ENCODE data around the gene UNC45B.

The UNC45B gene

GRCh38 chr17:35236821-35237220 is 89.2 kb downstream of the UNC45B start:
- H3K36me3 ChIP-seq (ENCODE audit: insufficient read depth, low read length) = no peaks in the 10 kb centered on the region
- H3K4me3 ChIP-seq (ENCODE audit: low read depth, low read length, poor library complexity, severe bottlenecking) = no peak overlapping the region
- H4K20me1 ChIP-seq (ENCODE audit: insufficient read depth, low read length) = no peaks in the 10 kb centered on the region
- TF ChIP-seq EZH2 (IDR thresholded peaks at IDR 0.05; ENCODE audit: borderline replicate concordance, low read length) = no peak
- TF ChIP-seq CTCF (IDR thresholded peaks at IDR 0.05; ENCODE audit: low read length) = no peak
- H3K27ac ChIP-seq (ENCODE audit: low read depth, low read length, poor library complexity, severe bottlenecking) = no peak overlapping the region
- H3K4me1 ChIP-seq (ENCODE audit: insufficient read depth, low read length, severe bottlenecking) = peaks cover 1% of the 10 kb centered on the region
- no peaks in the 10 kb centered on the region for H3K9me3 ChIP-seq (ENCODE audit: low read length)
- no peaks in the 10 kb centered on the region for H3K79me2 ChIP-seq (ENCODE audit: insufficient read depth, low read length)
- H3K9ac ChIP-seq (ENCODE audit: low read length) = no peak overlapping the region
- no peaks in the 10 kb centered on the region for H3K9me2 ChIP-seq (ENCODE audit: low read depth, low read length)
- H3F3A ChIP-seq (ENCODE audit: insufficient read depth, low read length) = no peaks in the 10 kb centered on the region
- H2AFZ ChIP-seq (ENCODE audit: low read length) = no peak overlapping the region
- no peak overlapping the region for H3K4me2 ChIP-seq (ENCODE audit: low read length)
- no peaks in the 10 kb centered on the region for H3K27me3 ChIP-seq (ENCODE audit: insufficient read depth, low read length)

- H3K4me3 ChIP-seq (ENCODE audit: low read depth, low read length, poor library complexity, severe bottlenecking) = no peak overlapping the region
- no peak overlapping the region for H3K9ac ChIP-seq (ENCODE audit: low read length)
- H2AFZ ChIP-seq (ENCODE audit: low read length) = no peak overlapping the region
- H3K27ac ChIP-seq (ENCODE audit: low read depth, low read length, poor library complexity, severe bottlenecking) = no peak overlapping the region
- H3K9me2 ChIP-seq (ENCODE audit: low read depth, low read length) = no peaks in the 10 kb centered on the region
- no peak for TF ChIP-seq EZH2 (IDR thresholded peaks at IDR 0.05; ENCODE audit: borderline replicate concordance, low read length)
- no peak for TF ChIP-seq CTCF (IDR thresholded peaks at IDR 0.05; ENCODE audit: low read length)
- no peaks in the 10 kb centered on the region for H3F3A ChIP-seq (ENCODE audit: insufficient read depth, low read length)
- H3K36me3 ChIP-seq (ENCODE audit: insufficient read depth, low read length) = no peaks in the 10 kb centered on the region
- no peaks in the 10 kb centered on the region for H3K9me3 ChIP-seq (ENCODE audit: low read length)
- H3K79me2 ChIP-seq (ENCODE audit: insufficient read depth, low read length) = no peaks in the 10 kb centered on the region
- H3K27me3 ChIP-seq (ENCODE audit: insufficient read depth, low read length) = no peaks in the 10 kb centered on the region
- H3K4me1 ChIP-seq (ENCODE audit: insufficient read depth, low read length, severe bottlenecking) = peaks cover 13% of the 10 kb centered on the region
- no peaks in the 10 kb centered on the region for H4K20me1 ChIP-seq (ENCODE audit: insufficient read depth, low read length)
- H3K4me2 ChIP-seq (ENCODE audit: low read length) = no peak overlapping the region
Observed at GRCh38 chr17:35238821-35239220, 91.2 kb downstream of the UNC45B start.

Data from OCI-LY1 (cell line).